Activated naive CD8-positive, alpha-beta T cell (primary cell): ENCODE results near the gene OCA2.
"Not testable (repeated sequence)": the region's sequence is repeated elsewhere in the genome, so short reads cannot be mapped to it uniquely, and the experiment has no call there.

Experiments used
- H3K27ac Mint-ChIP-seq: one replicate; pipeline ENCODE4 v1.8.0; 2021; ENCODE audit warnings: mixed read lengths
- H3K27me3 Mint-ChIP-seq: one replicate; pipeline ENCODE4 v1.8.0; 2021; ENCODE audit warnings: mixed read lengths
- H3K36me3 Mint-ChIP-seq: one replicate; pipeline ENCODE4 v1.8.0; 2021; ENCODE audit warnings: mixed read lengths
- H3K4me1 Mint-ChIP-seq: one replicate; pipeline ENCODE4 v1.8.0; 2021; ENCODE audit warnings: low read depth, mixed read lengths
- H3K4me3 Mint-ChIP-seq: one replicate; pipeline ENCODE4 v1.8.0; 2021; ENCODE audit warnings: mild to moderate bottlenecking, mixed read lengths
- H3K9me3 Mint-ChIP-seq: one replicate; pipeline ENCODE4 v1.8.0; 2021; ENCODE audit warnings: low read depth, mixed read lengths

OCA2 gene

GRCh38 chr15:28020644-28021043 is 78.5 kb downstream of the OCA2 start:
- Mint-ChIP-seq H3K4me1 (peaks cover 1% of the 10 kb centered on the region), H3K27me3 (no peaks in the 10 kb centered on the region), H3K27ac (no peak overlapping the region), H3K36me3 (no peaks in the 10 kb centered on the region), H3K4me3 (no peak overlapping the region), H3K9me3 (no peaks in the 10 kb centered on the region)

DNA sequence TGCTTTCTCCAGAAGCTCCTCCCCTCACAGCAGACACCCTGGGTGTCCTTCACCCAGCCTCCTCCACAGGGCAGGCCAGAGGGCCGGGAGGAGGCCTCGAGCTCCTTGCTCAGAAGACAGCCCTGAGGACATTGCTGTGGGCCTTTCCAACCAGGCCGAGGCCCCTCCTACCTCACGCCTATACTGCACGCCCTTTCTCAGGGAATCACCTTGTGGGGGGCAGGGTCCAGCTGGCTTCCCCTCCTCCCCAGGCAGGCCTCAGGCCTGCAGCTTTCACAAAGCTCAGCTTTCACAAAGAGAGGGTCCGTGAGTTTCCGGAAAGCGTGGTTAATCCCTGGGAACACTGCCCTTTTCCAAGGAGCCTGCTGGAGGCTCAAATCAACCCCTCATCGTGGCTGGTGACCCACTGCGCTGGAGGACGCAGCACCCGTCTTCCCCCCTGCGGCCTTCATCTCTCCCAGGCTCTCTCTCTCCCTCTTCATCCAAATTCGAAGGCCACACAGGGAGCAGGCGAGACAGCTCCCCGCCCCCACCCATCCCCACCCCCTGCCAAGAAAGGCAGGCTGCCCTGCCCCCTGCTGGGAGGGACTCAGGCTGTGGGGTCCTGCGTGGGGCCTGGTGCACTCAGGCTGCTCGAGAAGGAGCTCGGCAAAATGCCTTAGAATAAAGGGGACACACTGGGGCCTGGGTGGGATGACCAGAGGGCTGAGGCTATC is 79.4 kb downstream of the OCA2 start:
- Mint-ChIP-seq H3K4me3 (no peak overlapping the region), H3K4me1 (peaks cover 1% of the 10 kb centered on the region), H3K36me3 (no peaks in the 10 kb centered on the region), H3K27ac (no peak overlapping the region), H3K27me3 (no peaks in the 10 kb centered on the region), H3K9me3 (no peaks in the 10 kb centered on the region)

DNA sequence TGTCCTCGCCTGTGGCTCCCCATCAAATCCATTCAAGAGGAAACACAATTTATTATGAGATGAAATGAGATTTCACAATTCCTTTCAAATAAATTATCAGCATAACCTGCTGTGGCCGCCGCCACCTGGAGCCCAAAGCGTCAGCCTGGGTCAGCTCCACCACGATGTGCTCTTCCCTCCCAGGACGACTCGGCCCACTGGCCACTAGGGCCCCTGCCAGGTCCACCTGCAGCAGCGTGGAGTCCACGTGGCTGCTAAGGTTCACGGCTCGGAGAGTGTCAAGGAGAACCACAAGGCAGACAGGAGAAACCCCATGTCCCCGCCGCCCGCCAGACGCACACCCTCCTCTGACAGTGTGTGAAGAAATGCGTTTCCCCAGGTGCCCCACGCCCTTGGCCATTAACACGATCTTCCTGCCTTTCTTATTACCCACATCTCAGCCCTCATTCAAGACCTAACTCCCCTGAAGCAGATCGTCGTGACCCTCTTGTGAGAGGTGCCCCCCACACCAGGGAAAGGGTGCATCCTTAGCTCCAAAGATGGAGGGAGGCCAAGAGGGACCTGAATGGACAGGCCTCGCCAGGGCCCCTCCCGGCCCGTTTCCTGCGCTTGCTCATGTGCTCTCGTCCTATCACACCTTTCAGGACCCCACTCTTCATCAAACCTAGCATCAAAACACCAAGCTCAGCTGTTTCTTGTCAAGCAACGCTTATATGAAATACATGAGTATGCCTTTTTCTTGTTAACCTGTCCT is 80.6 kb downstream of the OCA2 start:
- H3K4me1 Mint-ChIP-seq, result peaks cover 1% of the 10 kb centered on the region
- H3K4me3 Mint-ChIP-seq, result no peak overlapping the region
- no peaks in the 10 kb centered on the region for H3K36me3 Mint-ChIP-seq
- H3K9me3 Mint-ChIP-seq, result no peaks in the 10 kb centered on the region
- H3K27ac Mint-ChIP-seq, result no peak overlapping the region
- H3K27me3 Mint-ChIP-seq, result no peaks in the 10 kb centered on the region

- H3K36me3 Mint-ChIP-seq, result no peaks in the 10 kb centered on the region
- H3K27me3 Mint-ChIP-seq, result no peaks in the 10 kb centered on the region
- H3K4me3 Mint-ChIP-seq, result no peak overlapping the region
- peaks cover 1% of the 10 kb centered on the region for H3K4me1 Mint-ChIP-seq
- H3K27ac Mint-ChIP-seq, result no peak overlapping the region
- H3K9me3 Mint-ChIP-seq, result no peaks in the 10 kb centered on the region
Observed at GRCh38 chr15:28017423-28017924, 81.6 kb downstream of the OCA2 start.

GRCh38 chr15:28015855-28016254 is 83.3 kb downstream of the OCA2 start:
- H3K4me1 Mint-ChIP-seq, result no peaks in the 10 kb centered on the region
- no peaks in the 10 kb centered on the region for H3K27me3 Mint-ChIP-seq
- H3K9me3 Mint-ChIP-seq, result no peaks in the 10 kb centered on the region
- no peak overlapping the region for H3K4me3 Mint-ChIP-seq
- no peaks in the 10 kb centered on the region for H3K36me3 Mint-ChIP-seq
- no peak overlapping the region for H3K27ac Mint-ChIP-seq

GRCh38 chr15:28014623-28015200 is 84.4 kb downstream of the OCA2 start:
- Mint-ChIP-seq H3K4me1 (no peaks in the 10 kb centered on the region), H3K9me3 (no peaks in the 10 kb centered on the region), H3K27ac (no peak overlapping the region), H3K36me3 (no peaks in the 10 kb centered on the region), H3K27me3 (no peaks in the 10 kb centered on the region), H3K4me3 (no peak overlapping the region)

DNA sequence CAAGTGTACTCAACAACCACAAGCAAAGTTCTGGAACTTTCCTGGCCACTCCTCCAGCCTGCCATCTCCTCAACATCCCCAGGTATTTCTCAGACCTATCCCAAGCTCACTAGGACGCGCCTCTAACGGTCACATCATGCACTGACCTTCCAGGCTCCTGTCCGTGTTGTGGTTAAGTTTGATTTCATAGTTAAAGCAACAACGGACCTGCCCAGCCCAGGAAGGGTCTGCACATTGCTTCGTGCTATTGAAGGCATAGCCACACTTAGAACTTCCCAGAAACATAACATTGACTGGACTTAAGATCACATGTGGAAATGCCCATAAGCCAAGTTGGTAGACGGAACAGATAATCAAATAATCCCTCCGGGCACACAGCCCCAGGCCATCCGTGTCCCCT is 85.1 kb downstream of the OCA2 start:
- Mint-ChIP-seq H3K27ac (no peak overlapping the region), H3K9me3 (no peaks in the 10 kb centered on the region), H3K4me1 (no peaks in the 10 kb centered on the region), H3K27me3 (no peaks in the 10 kb centered on the region), H3K4me3 (no peak overlapping the region), H3K36me3 (no peaks in the 10 kb centered on the region)

- Mint-ChIP-seq H3K27me3 (no peaks in the 10 kb centered on the region), H3K4me1 (no peaks in the 10 kb centered on the region), H3K4me3 (no peak overlapping the region), H3K27ac (no peak overlapping the region), H3K36me3 (no peaks in the 10 kb centered on the region), H3K9me3 (no peaks in the 10 kb centered on the region)
Observed at GRCh38 chr15:28013480-28013879, 85.6 kb downstream of the OCA2 start.

DNA sequence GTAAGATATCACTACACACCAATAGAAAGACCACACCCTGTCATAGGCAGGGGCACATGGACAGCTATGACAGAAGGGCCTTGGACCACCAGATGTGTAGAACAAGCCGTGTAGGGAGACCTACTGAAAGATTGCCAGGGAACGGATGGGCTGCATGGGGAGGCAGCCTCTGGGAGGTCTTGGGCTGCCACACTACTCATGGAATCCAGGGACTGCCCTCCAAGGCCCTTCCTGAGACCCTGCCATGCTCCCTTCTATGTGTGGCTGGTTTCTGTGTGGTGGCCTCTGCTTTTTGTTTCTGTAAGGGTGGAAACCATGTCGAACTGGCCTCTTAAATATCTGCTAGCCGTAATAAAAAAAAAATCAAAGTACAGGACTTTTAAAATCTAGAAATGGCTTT is 86.9 kb downstream of the OCA2 start:
- H3K36me3 Mint-ChIP-seq, result no peaks in the 10 kb centered on the region
- no peak overlapping the region for H3K27ac Mint-ChIP-seq
- H3K9me3 Mint-ChIP-seq, result no peaks in the 10 kb centered on the region
- no peak overlapping the region for H3K4me3 Mint-ChIP-seq
- H3K4me1 Mint-ChIP-seq, result no peaks in the 10 kb centered on the region
- H3K27me3 Mint-ChIP-seq, result no peaks in the 10 kb centered on the region

- H3K36me3 Mint-ChIP-seq, H3K4me3 Mint-ChIP-seq, H3K9me3 Mint-ChIP-seq, H3K27ac Mint-ChIP-seq, H3K27me3 Mint-ChIP-seq, H3K4me1 Mint-ChIP-seq: not testable (repeated sequence)
Observed at GRCh38 chr15:28008175-28008574, 90.9 kb downstream of the OCA2 start.

DNA sequence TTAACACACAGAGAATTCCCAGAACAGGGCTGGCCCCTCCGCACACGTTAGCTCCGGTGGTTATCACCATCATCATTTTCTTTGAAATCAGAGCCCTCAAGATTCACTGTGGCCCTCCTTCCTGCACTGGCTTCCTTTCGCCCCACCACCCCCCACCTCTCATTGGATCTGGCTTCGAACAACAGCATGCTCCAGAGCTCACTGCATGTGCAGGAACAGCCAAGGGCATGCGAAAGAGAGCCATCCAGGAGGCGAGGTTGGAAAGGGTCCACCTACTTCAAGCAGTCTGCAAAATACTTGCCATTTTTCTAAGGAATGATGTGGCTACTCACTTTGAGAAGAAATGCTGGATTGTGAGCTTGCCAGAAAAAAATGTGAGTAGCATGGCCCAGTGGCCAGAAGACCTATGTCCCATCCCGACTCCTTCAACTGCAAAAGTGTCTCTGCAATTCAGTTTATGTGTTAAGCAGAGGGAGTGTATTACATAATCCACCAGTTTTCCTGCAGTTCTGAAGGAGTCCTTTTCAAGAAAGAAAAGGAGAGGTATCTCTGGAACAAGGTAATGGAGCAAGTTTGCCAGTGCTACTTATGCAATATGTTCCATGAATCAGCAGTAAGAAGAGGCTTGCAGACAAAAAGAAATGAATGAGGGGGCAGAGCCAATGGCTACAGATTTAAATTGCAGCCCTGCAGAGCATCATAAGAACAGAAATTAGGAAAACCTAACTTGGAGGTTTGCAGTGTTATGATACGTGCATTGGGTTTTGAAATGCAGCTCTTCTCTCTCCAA is 92.8 kb downstream of the OCA2 start:
- Mint-ChIP-seq H3K9me3 (peaks cover 3% of the 10 kb centered on the region), H3K36me3 (no peaks in the 10 kb centered on the region), H3K27ac (no peak overlapping the region), H3K4me3 (no peak overlapping the region), H3K4me1 (no peaks in the 10 kb centered on the region), H3K27me3 (peaks cover 8% of the 10 kb centered on the region)

- Mint-ChIP-seq H3K4me3 (no peak overlapping the region), H3K9me3 (peaks cover 3% of the 10 kb centered on the region), H3K27ac (no peak overlapping the region), H3K36me3 (no peaks in the 10 kb centered on the region), H3K27me3 (peaks cover 8% of the 10 kb centered on the region), H3K4me1 (no peaks in the 10 kb centered on the region)
Observed at GRCh38 chr15:28005004-28005527, 94.0 kb downstream of the OCA2 start.

DNA sequence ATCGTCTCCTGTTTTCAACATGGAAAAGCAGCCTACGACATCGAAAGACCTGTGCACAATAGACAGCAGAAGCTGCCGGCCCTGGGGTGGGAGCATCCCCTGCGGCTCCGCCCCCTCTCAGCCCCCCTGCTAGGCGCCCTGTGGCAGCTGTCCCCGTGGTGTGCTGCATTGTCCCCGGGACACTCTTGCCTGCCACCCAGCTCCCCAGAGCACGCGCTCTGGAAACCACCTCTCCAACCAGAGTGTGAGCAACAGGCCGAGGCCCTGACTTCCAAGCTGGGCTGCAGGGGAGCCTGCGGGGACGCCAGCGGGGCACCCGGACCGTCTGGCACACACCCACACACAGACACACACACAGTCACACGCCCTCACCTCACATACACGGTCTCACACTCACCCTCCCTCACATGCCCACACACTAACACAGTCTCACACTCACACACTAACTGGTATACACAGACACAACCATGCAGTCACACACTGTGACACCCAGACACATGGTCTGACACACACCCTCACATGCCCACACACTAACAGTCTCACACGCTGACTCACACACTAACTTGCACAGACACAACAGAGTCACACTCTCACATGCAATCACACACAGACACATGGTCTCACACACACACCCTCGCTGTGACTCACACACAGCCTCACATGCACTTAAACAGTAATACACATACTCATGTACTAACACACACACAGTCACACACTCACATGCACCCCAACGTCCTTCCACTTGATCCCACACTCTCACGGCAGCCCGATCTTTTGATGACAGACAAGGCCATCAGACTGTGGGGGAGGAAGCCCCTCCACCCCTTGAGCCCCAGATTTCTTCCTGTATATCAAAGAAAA is 94.7 kb downstream of the OCA2 start:
- Mint-ChIP-seq H3K9me3 (peaks cover 3% of the 10 kb centered on the region), H3K4me3 (no peak overlapping the region), H3K27ac (no peak overlapping the region), H3K36me3 (no peaks in the 10 kb centered on the region), H3K4me1 (no peaks in the 10 kb centered on the region), H3K27me3 (peaks cover 8% of the 10 kb centered on the region)
